Nephron (organoid): ENCODE results near the gene ZNF512B.

Experiments used
- H3K27ac Mint-ChIP-seq, 3 experiments: 2 replicates each; pipeline ENCODE4 v1.8.0; 2020; ENCODE audit warnings: mixed read lengths in 3 of 3, mild to moderate bottlenecking in 2 of 3, moderate library complexity in 1 of 3
- H3K27me3 Mint-ChIP-seq: 2 replicates; pipeline ENCODE4 v1.8.0; 2021; ENCODE audit warnings: low read depth, mild to moderate bottlenecking, moderate library complexity, mixed read lengths
- H3K36me3 Mint-ChIP-seq: 2 replicates; pipeline ENCODE4 v1.8.0; 2020; ENCODE audit warnings: low read depth, mixed read lengths
- H3K4me1 Mint-ChIP-seq: 2 replicates; pipeline ENCODE4 v1.8.0; 2020; ENCODE audit warnings: mixed read lengths
- H3K4me3 Mint-ChIP-seq, 3 experiments: 2 replicates each; pipeline ENCODE4 v1.8.0; 2020; ENCODE audit warnings: mild to moderate bottlenecking in 3 of 3, mixed read lengths in 3 of 3, moderate library complexity in 2 of 3
- H3K9me3 Mint-ChIP-seq: 2 replicates; pipeline ENCODE4 v1.8.0; 2020; ENCODE audit warnings: mixed read lengths
- TF ChIP-seq, protein P1 (sequence below), 3 experiments: fragments of 200-600 bp; sonication (generic); IDR thresholded peaks; one replicate each; pipeline ENCODE4 v1.5.0; 2021; ENCODE audit warnings: antibody characterized with exemption in 3 of 3; ENCODE audit not compliant: unreplicated experiment in 3 of 3

ZNF512B gene

GRCh38 chr20:63953764-63954429 is 15.8 kb downstream of the ZNF512B start:
- Mint-ChIP-seq H3K36me3 (no peaks in the 10 kb centered on the region), H3K27me3 (no peaks in the 10 kb centered on the region), H3K27ac (peak overlapping the region; percentile 17 to 74 (median 71)), H3K9me3 (no peaks in the 10 kb centered on the region), H3K4me1 (peaks cover 30% of the 10 kb centered on the region), H3K4me3 (peak overlapping the region; percentile 85 to 88 (median 85))
- TF ChIP-seq, protein P1, sequence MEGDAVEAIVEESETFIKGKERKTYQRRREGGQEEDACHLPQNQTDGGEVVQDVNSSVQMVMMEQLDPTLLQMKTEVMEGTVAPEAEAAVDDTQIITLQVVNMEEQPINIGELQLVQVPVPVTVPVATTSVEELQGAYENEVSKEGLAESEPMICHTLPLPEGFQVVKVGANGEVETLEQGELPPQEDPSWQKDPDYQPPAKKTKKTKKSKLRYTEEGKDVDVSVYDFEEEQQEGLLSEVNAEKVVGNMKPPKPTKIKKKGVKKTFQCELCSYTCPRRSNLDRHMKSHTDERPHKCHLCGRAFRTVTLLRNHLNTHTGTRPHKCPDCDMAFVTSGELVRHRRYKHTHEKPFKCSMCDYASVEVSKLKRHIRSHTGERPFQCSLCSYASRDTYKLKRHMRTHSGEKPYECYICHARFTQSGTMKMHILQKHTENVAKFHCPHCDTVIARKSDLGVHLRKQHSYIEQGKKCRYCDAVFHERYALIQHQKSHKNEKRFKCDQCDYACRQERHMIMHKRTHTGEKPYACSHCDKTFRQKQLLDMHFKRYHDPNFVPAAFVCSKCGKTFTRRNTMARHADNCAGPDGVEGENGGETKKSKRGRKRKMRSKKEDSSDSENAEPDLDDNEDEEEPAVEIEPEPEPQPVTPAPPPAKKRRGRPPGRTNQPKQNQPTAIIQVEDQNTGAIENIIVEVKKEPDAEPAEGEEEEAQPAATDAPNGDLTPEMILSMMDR (IDR thresholded peaks at IDR 0.05; ENCODE audit: unreplicated experiment in 3 of 3) = no peak

DNA sequence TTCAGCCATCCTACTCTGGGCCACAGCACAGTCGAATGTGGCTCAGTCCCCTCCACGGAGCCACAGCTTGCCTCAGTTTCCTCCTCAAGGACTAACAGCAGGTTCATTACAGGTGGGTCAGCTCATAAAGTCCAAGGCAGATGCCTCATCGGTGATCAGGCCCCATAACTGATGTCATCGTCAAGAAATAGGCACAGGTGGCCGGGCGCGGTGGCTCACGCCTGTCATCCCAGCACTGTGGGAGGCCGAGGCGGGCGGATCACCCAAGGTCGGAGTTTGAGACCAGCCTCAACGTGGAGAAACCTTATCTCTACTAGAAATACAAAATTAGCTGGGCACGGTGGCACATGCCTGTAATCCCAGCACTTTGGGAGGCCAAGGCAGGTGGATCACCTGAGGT is 17.0 kb downstream of the ZNF512B start:
- Mint-ChIP-seq H3K4me1 (peaks cover 40% of the 10 kb centered on the region), H3K36me3 (no peaks in the 10 kb centered on the region), H3K9me3 (no peaks in the 10 kb centered on the region), H3K27me3 (no peaks in the 10 kb centered on the region), H3K4me3 (peak overlapping the region; percentile 85 to 88 (median 85)), H3K27ac (no peak overlapping the region)
- TF ChIP-seq, protein P1 (IDR thresholded peaks at IDR 0.05; ENCODE audit: unreplicated experiment in 3 of 3) = no peak

- no peaks in the 10 kb centered on the region for H3K9me3 Mint-ChIP-seq
- TF ChIP-seq, protein P1 (IDR thresholded peaks at IDR 0.05; ENCODE audit: unreplicated experiment in 3 of 3) = no peak
- H3K4me1 Mint-ChIP-seq = peaks cover 36% of the 10 kb centered on the region
- H3K27me3 Mint-ChIP-seq = no peaks in the 10 kb centered on the region
- no peaks in the 10 kb centered on the region for H3K36me3 Mint-ChIP-seq
- H3K27ac Mint-ChIP-seq = no peak overlapping the region
- no peak overlapping the region for H3K4me3 Mint-ChIP-seq
Measured at GRCh38 chr20:63952210-63952535, 17.6 kb downstream of the ZNF512B start.

- no peak overlapping the region for H3K27ac Mint-ChIP-seq
- no peaks in the 10 kb centered on the region for H3K9me3 Mint-ChIP-seq
- H3K27me3 Mint-ChIP-seq = no peaks in the 10 kb centered on the region
- no peaks in the 10 kb centered on the region for H3K36me3 Mint-ChIP-seq
- TF ChIP-seq, protein P1 (IDR thresholded peaks at IDR 0.05; ENCODE audit: unreplicated experiment in 3 of 3) = no peak
- H3K4me1 Mint-ChIP-seq = peaks cover 34% of the 10 kb centered on the region
- no peak overlapping the region for H3K4me3 Mint-ChIP-seq
Measured at GRCh38 chr20:63951398-63952209, 18.1 kb downstream of the ZNF512B start.

DNA sequence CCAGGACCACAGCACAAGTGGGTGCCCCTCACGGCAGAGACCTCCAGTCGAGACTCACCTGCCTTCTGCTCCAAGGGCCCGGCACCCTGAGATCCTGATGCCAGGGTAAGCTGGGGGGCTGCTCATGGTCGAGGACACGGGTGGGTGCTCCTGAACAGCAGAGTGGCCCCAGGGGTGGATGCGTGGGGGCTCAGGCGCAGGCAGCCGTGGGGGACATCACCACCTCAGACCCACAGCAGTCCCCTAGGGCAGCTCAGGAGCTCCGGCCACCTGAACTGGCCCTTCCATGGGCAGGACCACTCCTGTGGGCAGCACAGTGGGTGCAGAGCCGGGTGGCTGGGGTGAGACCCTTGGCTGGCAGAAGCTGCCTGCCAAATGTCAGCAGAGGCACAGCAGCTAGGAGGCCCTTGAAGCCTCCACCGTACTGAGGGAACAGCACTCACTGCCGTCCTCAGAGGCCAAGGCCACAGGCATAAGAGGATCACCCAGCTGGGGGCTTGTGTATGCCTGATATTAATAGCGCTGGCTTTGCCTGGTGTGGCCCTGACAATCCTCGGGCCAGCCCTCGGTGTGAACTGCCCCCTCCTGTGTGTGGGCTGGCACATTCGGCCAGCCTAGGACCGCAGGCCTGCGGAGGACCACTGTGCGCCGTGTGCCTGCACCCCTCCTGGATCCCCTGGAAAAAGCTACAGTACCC is 18.9 kb downstream of the ZNF512B start:
- no peak overlapping the region for H3K4me3 Mint-ChIP-seq
- no peaks in the 10 kb centered on the region for H3K36me3 Mint-ChIP-seq
- peaks cover 34% of the 10 kb centered on the region for H3K4me1 Mint-ChIP-seq
- TF ChIP-seq, protein P1 (IDR thresholded peaks at IDR 0.05; ENCODE audit: unreplicated experiment in 3 of 3) = no peak
- H3K27me3 Mint-ChIP-seq = no peaks in the 10 kb centered on the region
- H3K9me3 Mint-ChIP-seq = no peaks in the 10 kb centered on the region
- no peak overlapping the region for H3K27ac Mint-ChIP-seq
